ENCODE results near the gene CXCL14.

CXCL14 gene, protein sequence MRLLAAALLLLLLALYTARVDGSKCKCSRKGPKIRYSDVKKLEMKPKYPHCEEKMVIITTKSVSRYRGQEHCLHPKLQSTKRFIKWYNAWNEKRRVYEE

DNA sequence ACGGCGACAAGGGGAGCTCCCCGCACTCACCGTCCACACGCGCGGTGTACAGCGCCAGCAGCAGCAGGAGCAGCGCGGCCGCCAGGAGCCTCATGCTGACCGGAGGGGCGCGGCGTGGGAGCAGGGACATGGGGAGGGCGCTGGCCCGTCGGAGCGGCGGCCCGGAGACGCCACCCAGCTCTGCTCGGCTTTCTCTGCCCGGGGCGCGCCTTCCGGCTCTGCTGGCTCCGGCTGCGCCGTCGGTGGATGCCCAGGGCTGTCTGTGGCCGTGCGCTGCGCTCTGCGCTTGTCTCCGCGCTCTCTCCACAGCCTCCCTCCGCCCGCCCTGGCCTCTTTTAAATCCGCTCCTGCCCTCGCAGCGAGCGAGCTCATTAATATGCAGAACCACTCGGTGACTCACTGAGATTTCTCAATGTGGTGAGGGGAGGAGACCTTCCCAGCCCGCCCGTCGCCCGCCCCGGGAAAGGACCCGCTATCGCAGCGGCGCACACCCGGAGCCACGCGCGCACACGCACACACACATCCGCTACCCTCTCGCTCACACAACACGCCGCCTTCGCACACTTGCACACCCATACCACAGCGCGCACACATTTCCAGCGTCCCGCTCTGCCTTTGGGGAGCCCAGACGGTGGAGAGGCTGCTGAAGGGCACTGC, at the start of gene CXCL14:
Gene CXCL14 (minus strand): TSS at position 307 of the 657 bp plus-strand sequence. CDS start 213 bp downstream, at position 94.
- no peak for DNase-seq

DNA sequence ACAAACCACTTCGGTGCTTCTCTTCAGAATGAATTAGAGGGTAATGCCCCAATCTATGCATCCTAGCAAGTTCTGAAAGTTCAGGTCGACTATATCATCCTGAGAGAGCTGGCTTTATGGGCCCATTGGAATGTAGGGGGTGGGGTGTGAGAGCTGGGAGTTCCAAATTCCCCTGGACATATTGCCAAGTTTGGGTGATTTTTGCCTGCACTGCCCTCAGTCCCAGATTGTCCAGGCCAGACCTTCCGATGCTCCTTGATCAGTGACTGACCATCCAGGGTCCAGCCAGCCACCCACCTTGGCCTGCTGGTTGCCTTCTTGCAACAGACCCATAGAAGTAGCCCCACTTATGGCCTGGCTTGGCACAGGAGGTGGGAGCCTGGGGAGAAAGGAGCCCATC, 47.8 kb upstream of the CXCL14 start:
- DNase-seq: no peak

DNA sequence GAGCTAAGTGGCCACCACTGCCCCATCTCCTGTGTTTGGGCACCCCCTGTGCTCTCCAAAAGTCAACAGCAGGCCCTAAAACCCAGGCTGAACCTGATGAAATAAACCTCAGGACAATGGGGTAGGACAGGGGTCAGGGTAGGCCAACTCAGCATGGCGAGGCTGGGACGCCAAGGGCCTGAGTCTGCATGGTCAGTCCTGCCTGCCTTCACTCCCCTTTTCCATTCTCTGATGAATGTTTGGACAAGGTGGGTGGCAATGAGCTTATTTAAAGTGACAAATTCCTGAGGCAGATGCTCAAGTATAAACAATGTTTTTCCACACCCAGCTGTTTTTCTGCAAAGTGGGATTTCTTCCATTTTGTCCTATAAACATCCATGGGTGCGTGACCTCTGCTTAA, 47.2 kb upstream of the CXCL14 start:
- DNase-seq: no peak

DNA sequence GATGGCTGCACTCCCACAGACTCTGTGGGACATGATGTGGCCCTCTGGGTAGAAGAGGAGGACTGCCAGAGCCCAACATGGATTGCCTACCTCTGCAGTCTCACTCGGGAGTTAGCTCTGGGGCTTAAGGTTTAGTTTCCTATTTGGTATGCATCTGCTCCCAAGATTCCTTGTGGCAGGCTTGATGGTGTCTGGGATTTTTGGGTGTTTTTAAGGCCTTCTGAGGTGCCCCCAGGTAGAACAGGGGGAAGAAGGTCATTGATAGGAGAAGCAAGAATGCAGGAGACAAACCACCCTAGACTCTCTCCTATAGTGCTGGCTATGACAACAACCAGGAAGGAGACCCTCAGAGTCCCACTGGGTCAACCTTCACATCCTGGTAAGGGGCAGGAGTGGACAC, 46.7 kb upstream of the CXCL14 start:
- DNase-seq: no peak

DNA sequence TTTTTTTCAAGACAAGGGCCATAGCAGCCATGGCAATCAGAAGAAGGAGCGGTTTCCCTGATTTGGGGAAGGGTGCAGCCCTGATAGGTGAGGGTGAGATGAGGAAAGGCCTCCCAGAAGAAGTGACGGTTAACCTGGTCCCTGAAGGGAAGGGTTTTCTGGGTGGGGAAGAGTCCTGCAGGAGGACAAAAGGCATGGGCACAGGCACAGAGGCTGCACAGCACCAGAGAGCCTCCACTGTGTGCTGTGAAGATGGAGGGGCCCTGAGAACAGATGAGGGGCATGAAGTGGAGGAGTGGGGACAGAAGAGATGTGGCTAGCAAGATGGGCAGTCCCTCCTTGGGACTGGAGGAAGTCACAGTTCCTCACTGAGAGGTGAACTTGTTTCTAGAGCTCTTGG, 46.3 kb upstream of the CXCL14 start:
- DNase-seq: no peak

DNA sequence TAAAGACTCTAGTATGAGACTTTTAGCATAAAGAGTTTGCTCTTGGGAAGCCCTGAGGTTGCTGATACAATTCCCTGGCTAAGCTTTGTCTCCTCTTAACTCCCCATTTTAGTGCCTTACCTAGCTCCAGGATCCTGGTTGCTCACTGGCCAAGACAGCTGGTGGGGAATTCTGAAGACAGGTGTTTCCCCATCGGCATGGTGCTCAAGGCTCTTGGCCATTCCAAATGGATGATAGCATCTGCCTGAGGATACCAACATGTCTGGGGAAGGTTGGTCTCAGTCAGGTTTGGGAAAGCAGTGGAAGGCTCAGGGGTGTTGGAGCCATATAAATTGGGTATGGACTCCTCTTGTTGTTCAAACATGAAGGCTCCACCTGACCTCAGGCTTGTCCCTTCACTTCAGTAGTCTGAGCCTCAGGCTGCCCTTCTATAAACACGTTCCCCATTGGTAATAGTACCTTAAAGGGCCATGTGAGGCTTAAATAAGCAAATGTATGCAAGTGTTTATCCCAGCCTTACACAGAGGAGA, 44.5 kb upstream of the CXCL14 start:
- no peak for DNase-seq

DNA sequence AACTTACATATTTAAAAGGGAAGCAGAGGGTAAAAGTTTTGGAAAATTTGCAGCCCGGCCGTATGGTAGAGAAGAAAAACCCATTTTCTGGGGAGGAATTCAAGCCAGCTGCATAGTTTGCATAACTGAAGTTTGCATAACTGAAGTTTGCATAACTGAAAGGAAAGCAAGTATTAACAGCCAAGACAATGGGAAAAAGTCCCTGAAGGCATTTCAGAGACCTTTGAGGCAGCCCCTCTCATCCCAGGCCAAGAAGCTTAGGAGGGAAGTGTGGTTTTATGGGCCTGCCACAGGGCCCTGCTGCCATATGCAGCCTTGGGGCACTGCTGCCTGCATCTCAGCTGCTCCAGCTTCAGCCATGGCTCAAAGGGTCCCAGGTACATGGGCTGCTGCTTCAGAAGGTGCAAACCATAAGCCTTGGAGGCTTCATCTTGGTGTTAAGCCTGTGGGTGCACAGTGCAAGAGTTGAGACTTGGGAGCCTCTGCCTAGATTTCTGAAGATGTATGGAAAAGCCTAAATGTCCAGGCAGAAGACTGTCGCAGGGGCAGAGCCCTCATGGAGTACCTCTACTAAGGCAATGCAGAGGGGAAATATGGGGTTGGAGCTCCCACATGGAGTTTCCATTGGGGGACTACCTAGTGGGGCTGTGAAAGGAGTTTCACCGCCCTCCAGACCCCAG, 36.9 kb upstream of the CXCL14 start:
- no peak for DNase-seq

DNA sequence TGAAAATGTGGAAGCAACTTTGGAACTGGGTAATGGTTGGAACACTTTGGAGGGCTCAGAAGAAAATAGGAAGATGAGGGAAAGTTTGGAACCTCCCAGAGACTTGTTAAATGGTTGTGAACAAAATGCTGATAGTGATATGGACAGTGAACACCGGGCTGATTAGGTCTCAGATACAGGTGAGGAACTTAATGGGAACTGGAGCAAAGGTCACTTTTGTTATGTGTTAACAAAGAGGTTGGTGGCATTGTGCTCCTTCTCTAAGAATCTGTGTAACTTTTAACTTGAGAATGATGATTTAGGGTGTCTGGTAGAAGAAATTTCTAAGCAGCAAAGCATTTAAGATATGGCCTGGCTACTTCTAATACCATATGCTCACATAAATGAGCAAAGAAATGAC, 36.4 kb upstream of the CXCL14 start:
- no peak for DNase-seq

DNA sequence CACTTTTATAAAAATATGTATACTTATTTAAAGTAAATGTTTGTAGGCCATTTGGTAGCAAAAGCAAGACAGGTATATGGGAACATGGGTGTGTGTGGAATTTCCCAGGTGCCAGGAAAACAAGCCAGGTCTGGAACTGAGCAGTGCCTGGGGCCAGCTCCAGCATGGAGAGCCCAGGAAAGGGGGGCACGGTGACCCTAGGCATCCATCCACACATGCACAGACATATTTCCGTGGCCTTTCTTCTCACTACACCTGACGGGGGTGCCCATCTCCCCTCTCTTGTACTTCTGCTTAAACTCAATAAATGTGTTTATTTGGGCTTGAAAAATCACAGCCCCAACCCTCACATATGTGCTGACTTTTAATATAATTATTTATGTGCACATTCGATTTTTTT, 31.2 kb upstream of the CXCL14 start:
- no peak for DNase-seq

DNA sequence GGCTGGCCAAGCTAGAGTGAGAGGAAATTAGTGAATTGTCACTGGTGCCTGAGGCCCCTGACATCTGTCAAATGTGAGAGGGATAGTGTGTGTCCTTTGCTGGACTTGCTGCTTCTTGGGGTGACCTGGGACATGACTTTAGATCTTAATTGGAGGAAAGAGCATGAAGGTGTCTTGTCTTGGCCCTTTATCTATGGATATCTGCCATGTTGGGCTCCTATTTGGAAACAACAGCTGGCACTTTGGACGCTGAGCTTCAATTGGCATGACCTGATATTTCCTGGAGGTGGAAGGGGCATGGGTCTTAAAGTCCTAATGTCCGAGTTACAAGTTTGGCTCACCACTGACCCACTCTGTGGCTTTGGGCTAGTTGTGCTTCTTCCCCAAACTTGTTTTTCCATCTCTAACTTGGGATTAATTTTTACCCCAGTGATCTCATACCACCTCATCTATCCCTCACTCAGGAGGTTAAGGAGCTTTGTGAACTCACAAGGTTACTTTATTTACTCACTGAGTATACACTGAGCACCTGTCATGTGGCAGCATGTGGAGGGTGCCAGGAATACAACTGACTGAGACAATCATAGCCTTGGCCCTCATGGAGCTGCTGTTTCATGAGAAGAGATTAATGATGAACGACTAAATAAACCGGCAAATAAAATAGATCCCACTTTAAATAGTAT, 30.1 kb upstream of the CXCL14 start:
- DNase-seq: no peak

DNA sequence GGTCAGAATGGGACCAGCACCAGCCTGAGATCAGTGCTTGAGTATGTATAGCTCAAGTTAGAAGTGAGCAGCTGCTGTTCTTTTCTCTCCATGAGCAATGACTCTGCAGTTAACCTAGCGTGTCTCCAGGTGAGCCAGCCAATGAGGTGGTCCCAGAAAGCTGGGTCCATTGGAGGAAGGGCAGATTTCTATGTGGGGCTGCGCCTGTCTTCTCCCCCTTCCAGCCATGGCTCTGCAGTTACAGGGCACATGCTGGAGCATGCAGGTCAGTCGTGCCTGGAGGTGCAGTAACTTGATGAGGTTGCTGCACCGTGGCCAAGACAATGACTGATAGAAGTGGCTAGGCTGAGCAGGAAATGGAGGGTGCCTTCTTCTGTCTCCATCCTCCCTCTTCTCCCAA, 29.6 kb upstream of the CXCL14 start:
- no peak for DNase-seq

DNA sequence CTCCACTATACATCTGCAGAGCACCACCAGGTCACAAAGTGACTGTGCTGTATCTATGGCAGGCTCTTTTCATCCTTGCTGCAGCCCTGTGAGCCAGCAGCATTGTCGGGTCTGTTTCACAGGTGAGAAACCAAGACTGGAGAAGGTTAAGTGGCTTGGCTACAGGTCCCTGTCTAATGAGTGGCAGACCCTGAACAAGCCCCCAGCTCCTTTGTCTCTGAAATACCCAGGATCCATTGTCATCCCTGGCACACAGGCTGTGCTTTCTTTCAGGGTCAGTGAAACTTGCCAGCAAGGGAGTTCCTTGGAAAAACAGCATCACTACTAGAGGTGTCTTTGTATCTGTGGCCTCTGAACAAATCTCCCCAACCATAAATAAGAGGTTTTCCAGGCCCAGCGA, 27.6 kb upstream of the CXCL14 start:
- DNase-seq: no peak

DNA sequence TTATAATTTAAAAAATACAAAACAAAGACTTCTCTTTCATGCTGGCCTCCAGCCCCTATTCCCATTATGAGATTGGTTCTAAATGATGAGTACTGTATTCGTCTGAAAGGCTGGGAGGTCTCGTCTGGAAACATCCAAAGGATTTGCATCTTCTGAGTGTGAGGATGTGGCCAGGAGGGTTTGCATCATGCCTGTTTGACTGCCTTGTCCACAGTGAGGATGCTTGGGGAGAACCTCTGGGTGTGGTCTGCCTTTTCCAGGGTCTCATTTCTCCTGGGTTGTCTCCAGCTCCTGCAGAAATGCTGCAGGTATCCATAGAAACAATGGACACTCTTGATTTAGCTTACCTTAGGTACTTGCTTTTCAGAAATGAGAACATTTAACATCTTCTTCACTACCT, 26.4 kb upstream of the CXCL14 start:
- DNase-seq: no peak

DNA sequence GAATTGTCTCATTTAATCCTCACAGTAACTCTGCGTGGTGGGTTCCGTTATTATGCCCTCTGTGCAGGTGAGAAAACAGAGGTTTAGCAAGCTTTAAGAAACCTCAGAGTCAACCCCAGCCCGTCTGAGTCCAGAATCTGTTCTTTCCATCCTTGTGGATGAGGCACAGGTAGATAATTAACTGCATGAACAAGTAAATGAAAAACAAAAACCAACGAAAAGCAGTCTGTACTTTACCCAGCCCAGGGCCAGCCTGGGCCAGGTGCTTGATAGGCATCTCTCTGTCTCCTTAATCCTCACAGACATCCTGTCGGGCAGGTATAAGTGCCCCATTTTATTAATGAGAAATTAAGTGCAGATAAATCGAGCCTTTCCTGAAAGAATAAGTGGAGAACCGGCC, 25.3 kb upstream of the CXCL14 start:
- DNase-seq: no peak

DNA sequence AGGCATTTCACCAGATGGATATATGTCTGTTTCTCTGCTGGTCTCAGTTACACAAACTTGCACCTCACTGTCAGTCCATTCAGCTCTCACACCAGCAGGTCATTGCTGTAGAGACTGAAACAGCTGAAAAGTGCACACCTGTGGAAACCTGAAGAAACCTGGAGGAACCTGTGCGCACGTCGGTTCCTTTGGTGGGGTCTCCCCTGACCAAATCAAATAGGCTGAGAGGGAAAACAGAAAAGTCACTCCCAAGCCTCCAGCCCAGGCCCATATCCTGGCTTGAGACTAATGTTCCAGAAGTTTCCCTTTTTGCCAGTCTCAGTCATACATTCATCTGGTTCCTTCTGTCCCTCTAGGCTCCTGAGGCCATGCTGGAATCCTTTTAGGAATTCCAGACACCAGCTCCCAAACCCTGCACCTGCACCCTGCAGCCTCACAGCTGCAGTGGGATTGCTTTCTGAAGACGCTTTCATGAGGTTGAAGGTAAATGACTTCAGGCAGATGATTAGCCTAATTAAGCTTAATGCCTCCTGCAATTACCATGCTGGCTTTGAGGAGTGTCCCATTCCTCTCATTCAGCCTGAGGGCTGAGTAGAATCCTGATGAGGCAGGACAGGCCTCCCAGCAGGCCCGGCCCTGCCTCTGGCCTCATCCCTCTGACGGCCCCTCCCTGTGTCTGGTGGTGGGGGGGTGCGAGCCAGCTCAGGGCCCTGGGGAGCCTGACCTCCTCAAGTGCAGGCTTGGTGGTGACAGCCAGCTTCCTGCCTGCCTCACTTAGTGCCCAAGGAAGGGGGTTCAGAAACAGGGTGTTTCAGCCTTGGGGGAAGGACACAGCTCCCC, 24.3 kb upstream of the CXCL14 start:
- no peak for DNase-seq

DNA sequence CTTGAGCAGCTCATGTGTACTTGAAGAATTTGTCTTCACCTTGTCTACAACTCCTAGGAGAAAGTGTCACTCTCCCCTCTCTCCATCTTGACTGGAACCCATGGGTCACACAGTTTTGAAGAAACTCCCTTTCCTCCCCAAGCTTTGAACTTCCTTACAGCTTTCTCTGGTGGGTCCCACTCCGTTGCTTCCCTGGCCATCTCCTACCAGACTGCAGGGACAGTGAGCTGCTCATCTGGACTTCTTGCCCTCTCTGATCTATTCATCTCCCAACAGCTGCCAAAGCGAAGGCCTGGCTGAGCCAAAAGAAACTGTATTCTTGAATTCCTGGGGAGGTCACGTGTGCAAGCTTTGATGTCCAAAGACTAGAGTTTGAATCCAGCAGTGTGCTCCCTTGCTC, 22.7 kb upstream of the CXCL14 start:
- DNase-seq: no peak

DNA sequence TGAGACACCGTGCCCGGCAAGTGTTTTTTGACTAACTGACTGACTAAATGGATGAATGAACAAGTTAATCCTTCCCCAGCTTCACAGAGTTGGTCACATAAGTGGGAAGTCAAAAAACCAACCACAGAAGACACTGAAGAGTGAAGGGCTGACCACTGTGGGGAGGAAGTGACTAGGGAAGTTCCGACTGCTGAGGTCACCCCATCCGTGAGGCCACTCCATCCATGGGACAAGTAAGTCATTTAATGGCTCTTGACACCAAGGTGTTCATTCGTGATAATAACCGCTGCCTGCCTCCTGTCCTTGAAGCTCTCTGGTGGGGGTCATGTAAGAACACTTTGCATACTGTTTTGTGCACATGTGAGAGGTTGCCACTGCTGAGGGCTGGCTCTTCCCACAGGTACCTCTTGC, 22.2 kb upstream of the CXCL14 start:
- no peak for DNase-seq

DNA sequence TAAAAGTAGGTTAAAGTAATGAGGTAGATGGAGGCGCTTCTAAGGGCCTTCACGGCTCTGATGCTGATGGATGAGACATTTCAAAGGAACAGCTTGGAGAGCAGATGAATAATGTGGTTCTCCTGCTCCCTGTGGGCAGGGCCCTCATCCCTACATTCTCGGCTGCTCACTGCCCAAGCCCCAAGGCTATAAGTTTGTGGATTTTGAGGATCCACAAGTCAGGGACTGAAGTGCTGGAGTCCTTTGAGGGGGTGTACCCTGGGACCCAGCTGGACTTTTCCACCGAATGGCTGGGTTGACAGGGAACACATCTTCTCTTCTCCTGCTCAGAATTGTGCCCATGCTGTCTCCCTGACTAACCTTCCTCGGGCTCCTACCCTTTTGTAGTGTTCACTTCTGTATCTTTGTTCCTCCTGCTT, 21.4 kb upstream of the CXCL14 start:
- no peak for DNase-seq

DNA sequence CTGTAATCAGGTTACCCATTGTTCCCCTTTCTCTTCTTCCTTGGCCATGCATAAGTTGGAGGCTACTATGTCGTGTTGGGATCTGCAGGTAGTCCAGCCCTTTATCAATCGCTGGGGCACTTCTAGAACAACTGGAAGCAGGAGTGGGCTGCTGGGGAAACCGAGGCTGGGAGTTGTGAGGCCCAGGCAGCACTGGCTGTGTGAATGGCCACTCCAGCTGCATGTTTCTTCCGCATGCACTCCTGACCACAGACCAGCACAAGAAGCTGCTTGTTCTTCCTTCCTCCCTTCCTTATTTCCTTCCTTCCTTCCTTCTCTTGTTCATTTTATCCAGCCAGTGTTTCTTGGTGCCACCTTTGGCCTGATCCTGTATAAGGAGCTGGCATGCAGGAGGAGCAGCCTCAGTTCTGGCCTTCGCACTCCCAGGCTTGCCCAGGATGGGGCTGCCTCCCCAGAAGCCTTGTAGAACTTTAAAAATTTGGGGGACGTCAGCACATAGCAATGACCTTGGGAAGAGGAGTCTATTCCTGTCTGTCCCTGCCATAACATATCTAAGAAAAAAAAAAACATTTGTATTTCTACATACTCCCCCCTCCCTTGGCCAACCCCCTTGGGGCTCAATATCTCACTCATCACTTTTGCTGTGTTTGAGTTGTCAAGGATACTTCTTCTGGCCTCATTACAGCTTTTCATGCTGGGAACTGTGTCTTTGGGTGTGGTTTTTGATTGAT, 20.8 kb upstream of the CXCL14 start:
- DNase-seq: no peak

DNA sequence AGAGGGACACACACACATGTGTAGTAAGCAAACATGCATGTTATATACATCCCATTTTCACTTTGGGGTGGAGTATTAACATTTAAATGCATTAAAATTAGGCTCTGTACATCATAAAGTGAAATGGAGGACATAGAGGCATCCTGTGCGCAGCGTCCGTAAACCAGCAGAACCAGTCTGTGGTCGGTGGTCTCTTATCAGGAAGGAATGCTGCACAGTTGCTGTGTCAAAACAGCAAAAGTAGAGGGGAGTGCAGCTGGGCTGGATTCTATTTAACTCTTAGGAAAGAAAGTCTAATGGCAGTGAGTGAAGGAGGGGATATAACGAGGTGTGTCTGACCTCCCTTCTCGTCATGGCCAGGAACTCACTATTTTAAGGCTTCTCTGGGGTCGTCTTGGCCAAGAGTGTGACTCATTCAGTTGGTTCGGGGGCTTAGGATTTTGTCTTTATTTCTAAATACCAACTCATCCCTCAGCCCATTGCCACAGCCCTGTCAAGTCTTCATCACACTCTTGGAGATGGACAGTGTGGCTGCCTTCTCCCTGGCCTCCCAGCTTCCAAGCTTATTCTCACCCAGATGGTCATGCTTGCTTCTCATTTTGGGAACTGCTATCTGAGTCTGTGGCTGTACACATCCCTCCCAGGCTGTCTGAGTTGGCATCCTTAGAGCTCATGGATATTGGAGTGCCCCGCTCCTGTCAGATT, 20.1 kb upstream of the CXCL14 start:
- DNase-seq: no peak

DNA sequence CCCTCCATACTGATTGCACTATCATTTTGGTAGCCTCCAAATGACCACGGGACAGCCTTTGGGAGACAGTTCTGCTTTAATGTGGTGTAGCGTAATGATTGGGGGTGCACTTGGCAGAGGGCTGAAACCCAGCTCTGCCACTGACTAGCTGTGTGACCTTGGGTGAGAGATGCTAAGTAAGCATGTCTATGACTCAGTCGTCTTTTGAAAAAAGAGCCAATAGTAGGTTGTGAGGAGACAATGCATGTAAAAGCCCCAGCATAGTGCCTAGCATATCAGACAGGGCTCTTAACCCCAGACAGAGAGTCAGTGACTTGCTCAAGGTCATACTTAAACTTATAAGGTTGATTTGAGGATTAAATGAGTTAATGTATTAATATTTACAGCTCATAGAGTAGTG, 18.0 kb upstream of the CXCL14 start:
- DNase-seq: no peak

Measured in NCI-H2171 treated with DMSO at 0.1 percent for 48 hours (cell line).